NCI-H1092 treated with DMSO at 0.1 percent for 48 hours (cell line): Measurements from ENCODE around the gene TMEM69.
"Not testable (repeated sequence)": the region's sequence is repeated elsewhere in the genome, so short reads cannot be mapped to it uniquely, and the experiment has no call there.

Source experiments
- DNase-seq: peaks from one replicate; lab custom pipeline; 2025; lab: John Stamatoyannopoulos, UW

Gene TMEM69

GRCh38 chr1:45677751-45678245 is 10.2 kb upstream of the TMEM69 start:
- no peak for DNase-seq

DNA sequence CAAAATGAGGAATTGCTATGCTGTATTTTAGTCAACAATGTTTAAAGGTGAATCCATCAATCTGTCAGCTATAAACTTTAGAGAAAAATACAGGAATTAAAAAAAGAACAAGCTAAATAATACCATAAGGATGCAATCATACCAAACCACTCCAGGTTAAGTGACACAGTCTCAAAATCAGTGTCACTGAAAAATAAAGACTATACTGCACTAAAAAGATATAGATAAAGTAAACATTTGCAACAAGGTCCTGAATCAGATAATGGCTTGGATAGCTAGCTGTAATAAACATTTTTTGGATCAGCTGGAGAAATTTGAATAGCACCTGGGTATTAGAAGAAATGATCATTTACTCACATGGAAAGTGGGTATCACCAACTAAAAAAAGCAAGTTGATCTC is 9.5 kb upstream of the TMEM69 start:
- DNase-seq = no peak

- no peak for DNase-seq
Measured at GRCh38 chr1:45679123-45679522, 8.9 kb upstream of the TMEM69 start.

GRCh38 chr1:45682942-45683341 is 5.0 kb upstream of the TMEM69 start:
- no peak for DNase-seq

GRCh38 chr1:45684402-45684801 is 3.6 kb upstream of the TMEM69 start:
- DNase-seq = no peak

DNA sequence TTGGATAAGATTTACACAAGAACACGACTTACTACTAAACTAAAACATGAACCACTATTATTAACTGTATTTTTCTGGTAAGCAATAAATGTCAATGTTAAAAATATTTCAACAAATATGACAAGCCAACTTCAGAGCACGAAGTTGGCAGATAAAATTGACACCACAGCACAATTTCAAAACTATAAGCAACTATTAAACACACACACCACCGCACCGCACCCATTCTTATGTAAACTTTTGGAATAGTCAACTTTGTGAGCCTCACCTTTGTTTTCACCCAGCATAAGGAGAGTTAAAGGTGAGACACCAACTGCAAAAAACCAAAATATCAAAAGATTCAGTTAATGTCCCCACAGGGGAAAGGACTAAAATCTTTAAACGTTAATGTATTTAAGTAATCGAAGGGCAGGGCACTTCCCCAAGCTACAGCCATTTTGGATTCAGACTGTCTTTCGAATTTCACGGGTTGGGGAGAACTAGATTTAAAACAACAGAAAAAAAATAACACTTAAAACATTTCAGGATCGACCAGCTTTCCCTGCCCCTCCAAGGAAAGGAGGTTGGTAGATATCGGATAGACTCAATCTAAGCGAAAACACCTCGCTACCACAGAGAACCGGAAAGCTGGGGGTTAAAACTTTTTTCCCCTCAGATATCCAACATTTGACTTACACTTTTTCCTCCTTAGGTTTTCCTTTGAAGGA is 2.5 kb upstream of the TMEM69 start:
- peak; percentile 64 for DNase-seq

GRCh38 chr1:45686015-45686287 is 2.0 kb upstream of the TMEM69 start:
- peak; percentile 86 for DNase-seq

- peak; percentile 100 for DNase-seq
Measured at GRCh38 chr1:45686288-45687013, 1.5 kb upstream of the TMEM69 start, which contains the start of gene GPBP1L1. Gene GPBP1L1, minus strand, starts transcription at chr1:45686533. Its CDS starts 27,446 bp downstream, at chr1:45659087.

GRCh38 chr1:45687014-45687753 is 797 bp upstream of the TMEM69 start:
- peak; percentile 100 for DNase-seq

- not testable (repeated sequence) for DNase-seq
Measured at GRCh38 chr1:45693811-45694210, 5.8 kb downstream of the TMEM69 start.

DNA sequence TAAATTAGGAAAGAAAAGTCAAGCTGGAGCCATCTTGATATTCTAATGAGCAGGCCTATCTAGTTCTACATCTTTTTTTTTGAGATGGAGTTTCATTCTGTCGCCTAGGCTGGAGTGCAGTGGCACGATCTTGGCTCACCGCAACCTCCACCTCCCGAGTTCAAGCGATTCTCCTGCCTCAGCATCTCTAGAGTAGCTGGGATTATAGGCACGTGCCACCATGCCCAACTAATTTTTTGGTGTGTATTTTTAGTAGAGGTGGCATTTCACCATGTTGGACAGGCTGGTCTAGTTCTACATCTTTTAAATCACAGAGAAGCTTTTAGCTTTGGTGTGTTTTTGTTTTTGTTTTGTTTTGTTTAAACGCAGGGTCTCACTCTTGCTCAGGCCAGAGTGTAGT is 6.8 kb downstream of the TMEM69 start:
- DNase-seq = no peak

DNA sequence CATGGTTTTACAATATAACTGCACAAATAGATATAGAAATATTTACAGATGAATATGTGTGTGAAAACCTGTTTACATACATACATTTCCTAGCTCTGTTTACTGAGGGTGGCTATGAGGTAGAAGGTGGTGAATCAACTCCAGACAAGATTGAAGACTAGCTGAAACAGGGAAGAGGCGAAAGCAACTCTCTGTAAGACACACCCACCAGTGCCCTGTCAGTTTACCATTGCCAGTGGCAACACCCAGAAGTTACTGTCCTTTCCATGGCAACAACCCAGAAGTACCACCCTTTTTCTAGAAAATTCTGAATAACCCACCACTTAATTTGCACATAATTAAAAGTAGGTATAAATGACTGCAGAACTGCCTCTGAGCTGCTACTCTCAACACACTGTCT is 16.7 kb downstream of the TMEM69 start:
- DNase-seq = no peak

GRCh38 chr1:45713711-45714110 is 25.7 kb downstream of the TMEM69 start:
- no peak for DNase-seq

DNA sequence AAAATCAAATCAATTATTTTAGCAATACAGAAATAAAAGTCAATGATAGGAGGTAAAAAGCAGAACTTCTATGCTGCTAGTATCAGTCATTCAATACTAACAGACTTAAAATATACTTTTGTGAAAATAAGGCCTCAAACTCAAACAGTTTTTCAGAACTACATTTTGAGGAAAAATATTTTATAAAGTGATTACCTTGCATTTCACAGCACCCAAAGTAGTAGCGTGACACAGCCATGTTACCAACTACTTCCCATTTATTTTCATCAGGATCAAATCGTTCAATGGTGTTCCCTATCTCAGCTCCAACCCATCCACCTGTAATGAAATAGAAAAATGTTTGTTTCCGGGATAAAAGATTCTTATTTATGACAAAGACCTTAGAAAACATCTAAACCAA is 28.7 kb downstream of the TMEM69 start:
- no peak for DNase-seq

GRCh38 chr1:45717386-45717785 is 29.4 kb downstream of the TMEM69 start:
- not testable (repeated sequence) for DNase-seq

GRCh38 chr1:45718289-45718688 is 30.3 kb downstream of the TMEM69 start:
- DNase-seq = no peak

- DNase-seq = no peak
Measured at GRCh38 chr1:45721207-45721606, 33.2 kb downstream of the TMEM69 start.

DNA sequence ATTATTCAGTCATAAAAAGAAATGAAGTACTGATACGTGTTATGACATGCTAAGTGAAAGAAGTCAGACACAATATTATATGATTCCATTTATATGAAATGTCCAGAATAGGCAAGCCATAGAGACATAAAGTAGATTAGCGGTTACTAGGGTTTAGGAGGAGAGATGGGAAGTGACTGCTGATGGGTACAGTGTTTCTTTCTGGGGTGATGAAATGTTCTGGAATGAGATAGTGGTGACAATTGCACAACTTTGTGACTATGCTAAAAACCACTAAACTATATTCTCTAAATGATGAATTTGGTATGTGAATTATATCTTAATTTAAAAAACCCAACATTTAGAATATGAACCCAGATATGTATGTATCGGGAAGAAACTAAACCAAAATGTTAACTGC is 34.8 kb downstream of the TMEM69 start:
- no peak for DNase-seq

- DNase-seq = no peak
Measured at GRCh38 chr1:45723248-45723930, 35.4 kb downstream of the TMEM69 start.

DNA sequence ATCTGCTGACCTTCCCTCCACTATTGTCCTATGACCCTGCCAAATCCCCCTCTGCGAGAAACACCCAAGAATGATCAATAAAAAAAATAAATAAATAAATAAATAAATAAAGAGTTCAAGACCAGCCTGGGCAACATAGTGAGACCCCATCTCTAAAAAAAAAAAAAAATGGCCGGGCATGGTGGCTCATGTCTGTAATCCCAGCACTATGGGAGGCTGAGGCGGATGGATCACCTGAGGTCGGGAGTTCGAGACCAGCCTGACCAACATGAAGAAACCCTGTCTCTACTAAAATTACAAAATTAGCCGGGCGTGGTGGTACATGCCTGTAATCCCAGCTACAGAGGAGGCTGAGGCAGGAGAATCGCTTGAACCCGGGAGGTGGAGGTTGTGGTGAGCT is 38.0 kb downstream of the TMEM69 start:
- not testable (repeated sequence) for DNase-seq

DNA sequence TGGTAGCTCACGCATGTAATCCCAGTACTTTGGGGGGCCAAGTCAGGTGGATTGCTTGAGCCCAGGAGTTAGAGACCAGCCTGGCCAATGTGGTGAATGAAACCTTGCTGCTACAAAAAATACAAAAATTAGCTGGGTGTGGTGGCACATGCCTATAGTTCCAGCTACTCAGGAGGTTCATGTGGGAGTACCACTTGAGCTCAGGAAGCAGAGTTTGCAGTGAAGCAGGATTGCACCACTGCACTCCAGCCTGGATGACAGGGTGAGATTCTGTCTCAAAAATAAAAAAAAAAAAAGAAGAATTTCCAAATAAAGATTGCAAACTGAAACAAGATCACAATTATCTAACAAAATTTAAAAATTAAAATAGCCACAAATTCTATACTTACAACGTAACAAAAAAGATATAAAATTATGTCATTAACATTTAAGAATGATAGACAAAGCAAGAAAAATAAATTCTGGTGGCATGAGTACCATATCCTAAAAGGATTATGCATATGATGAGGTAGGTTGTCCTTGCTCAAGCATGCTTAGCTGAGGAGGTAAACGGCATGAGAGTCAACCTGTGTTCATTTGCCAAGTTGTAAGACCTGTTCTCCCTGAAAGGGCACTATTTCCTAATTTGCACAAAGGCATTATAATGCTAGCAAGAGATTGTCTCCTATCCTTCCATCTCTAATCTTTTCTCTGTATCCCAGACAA is 42.2 kb downstream of the TMEM69 start:
- DNase-seq = no peak
